Suprapubic skin (tissue), 4 donors: Measurements from ENCODE around the gene DMTF1.

Experiments used
- POLR2A ChIP-seq, 2 donors: fragments of 450-650 bp; IDR thresholded peaks; one replicate each; pipeline ENCODE4 v1.6.1; 2017; ENCODE audit warnings: antibody characterized with exemption in 2 of 2, mild to moderate bottlenecking in 2 of 2, moderate library complexity in 2 of 2
- POLR2AphosphoS5 ChIP-seq, 3 donors: sonication (generic); formaldehyde crosslinking; IDR thresholded peaks; one replicate each; pipeline ENCODE4 v1.6.1; 2017; ENCODE audit warnings: antibody characterized with exemption in 3 of 3
- TF ChIP-seq, protein P1 (sequence below), 2 donors: fragments of 200-600 bp in 1 of 2; fragments of 450-650 bp in 1 of 2; sonication (generic) in 1 of 2; IDR thresholded peaks; one replicate each; pipeline ENCODE4 v1.5.1; 2016 to 2019; ENCODE audit warnings: antibody characterized with exemption in 2 of 2, mild to moderate bottlenecking in 1 of 2, moderate library complexity in 1 of 2

DNA sequence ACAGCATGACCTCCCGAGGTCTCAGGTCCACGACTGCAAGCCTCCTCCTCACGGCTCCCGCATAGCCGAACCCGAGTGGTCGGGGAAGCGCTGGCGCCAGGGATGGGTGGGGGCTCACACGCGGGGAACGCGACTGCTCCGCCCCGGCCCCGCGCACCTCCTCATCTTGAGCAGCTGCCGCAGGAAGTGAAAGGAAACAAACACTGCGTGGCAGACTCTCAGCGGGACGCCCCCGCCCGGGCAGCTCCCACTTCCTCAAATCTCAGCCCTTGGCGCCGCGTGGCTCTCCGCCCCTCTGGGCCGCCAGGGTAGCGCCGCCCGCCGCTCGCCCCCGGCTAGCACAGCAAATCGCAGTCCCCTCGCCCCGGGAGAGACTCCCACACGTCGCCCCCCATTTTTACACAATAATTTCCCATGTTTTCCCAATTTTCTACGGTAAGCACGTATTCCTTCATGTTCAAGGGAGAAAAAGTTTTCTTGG is 67.3 kb downstream of the DMTF1 start, which contains the start of gene TMEM243:
- TF ChIP-seq, protein P1, sequence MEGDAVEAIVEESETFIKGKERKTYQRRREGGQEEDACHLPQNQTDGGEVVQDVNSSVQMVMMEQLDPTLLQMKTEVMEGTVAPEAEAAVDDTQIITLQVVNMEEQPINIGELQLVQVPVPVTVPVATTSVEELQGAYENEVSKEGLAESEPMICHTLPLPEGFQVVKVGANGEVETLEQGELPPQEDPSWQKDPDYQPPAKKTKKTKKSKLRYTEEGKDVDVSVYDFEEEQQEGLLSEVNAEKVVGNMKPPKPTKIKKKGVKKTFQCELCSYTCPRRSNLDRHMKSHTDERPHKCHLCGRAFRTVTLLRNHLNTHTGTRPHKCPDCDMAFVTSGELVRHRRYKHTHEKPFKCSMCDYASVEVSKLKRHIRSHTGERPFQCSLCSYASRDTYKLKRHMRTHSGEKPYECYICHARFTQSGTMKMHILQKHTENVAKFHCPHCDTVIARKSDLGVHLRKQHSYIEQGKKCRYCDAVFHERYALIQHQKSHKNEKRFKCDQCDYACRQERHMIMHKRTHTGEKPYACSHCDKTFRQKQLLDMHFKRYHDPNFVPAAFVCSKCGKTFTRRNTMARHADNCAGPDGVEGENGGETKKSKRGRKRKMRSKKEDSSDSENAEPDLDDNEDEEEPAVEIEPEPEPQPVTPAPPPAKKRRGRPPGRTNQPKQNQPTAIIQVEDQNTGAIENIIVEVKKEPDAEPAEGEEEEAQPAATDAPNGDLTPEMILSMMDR (IDR thresholded peaks at IDR 0.05): no peak
- TF ChIP-seq POLR2AphosphoS5 (IDR thresholded peaks at IDR 0.05) (peak; percentile 28 to 74 (median 32)), POLR2A (IDR thresholded peaks at IDR 0.05) (peak in 1 of 2 donors; percentile 69)
